Measurements from ENCODE around the gene GLT1D1. TPM values are rescaled to one million over a fixed set of nuclear protein-coding genes. Genes with fewer than 3 reads are reported as not detected.

GLT1D1 gene
- total RNA-seq, 1 donor from 2014 or later, result 4.1 TPM

DNA sequence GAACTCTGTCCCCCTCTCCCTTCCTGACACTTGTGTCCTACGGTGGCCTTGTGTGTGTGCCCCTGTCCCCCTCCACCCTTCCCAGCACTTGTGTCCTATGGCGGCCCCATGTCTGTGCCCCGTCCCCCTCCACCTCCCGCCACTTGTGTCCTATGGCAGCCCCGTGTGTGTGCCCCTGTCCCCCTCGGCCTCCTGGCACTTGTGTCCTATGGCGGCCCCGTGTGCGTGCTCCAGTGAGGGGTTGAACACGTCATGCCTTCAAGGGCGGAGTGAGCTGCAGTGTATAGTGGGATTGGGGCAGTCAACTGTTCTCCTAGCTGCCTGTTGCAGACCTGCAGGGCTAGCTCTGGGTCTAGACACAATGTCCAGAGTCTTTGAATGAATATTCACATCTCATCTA lies 108.7 kb downstream of the GLT1D1 start:
- DNase-seq (ENCODE audit: low spot score), result peak; percentile 24

DNA sequence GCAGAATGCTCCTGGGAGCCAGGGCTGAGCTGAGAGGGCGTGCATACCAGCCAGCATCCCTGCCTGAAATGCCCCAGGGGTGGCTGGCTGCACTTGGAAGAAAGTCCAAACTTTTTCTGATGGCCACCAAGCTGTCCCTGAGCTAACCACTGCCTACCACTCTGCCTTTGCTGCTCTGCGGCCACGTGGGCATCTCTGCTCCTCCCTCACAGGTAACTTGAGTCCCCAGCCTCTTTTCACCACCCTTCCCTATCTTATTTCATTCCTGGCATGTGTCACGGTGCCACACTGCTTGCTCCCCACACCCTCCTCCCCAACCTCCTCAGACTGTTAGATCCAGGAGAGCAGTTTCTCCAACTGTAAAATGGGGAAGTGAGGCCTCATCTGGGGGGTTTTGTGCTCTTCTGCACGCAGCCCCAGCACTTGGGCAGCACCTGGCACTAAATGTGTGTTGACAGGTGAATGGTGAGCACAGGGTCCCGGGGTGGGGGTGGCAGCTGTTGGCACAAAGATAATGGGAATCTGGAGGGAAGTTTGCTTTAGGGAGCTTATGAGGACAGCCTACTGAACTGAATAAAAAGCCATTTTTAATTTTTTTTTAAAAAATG lies 113.0 kb downstream of the GLT1D1 start:
- peak; percentile 72 for DNase-seq (ENCODE audit: low spot score)

DNA sequence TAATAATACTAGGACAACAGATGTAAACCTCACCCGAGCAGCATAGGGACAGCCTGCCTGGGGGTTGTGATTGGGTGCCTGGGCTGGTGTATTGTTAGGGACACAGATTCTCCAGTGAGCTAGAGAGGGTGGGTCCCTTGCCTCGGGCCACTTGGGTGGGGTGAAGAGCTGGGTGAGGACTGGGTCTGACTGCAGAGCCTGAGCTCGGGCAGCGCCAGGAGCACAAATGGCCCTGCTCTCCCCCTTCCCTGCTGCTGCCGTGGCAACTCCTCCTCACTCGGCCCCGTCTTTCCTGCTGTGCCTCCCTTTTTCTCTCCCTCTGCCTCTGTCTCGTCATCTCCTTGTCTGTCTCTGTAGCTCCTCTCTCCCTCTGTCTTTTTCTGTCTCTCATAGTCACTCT lies 115.4 kb downstream of the GLT1D1 start:
- no peak for DNase-seq (ENCODE audit: low spot score)

DNA sequence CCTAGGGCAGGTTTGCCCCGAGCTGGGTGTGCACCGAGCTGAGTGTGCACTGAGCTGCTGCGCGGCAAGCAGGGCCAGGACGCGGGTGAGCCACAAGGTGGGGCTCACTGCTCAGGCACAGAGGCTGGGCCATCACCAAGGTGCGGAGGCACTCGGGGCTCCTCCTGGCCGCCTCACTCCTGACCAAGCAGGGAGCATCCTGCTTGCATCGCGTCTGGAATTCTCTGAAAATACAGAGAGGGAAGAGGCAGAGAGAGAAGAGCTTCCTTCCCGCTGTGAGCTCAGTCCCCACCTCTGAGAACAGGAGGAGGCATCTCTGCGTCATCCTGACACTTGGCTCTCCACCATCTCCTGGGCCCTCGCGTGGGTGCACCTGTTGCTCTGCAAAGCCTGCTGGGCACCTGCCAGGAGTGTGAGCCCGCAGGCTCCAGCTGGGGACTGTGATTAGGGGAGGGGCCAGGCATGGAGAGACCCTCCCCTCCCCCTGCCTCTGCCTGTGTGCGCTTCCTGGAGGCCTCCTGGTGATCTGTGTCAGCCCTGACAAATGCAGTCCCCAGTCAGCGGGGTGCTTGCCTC lies 116.3 kb downstream of the GLT1D1 start:
- DNase-seq (ENCODE audit: low spot score), result no peak

DNA sequence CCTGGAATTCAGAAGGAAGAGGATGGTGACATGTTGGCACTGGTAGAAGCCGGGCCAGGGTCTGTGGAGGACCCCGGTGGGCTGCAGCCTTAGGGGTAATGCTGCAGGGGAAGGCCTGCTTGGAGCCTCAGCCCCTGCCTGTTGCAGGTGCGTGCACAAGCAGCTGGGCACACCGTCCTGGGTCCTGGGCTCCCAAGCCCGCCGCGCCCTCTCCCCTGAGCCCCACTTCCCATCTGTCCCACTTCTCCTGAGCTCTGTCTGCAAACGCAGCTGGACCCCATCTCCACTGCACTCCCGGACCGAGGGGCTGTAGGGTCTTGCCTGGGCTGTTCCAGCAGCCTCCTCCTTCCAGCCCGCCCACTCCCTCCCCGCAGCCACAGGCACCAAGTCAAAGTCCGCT lies 116.8 kb downstream of the GLT1D1 start:
- DNase-seq (ENCODE audit: low spot score), result no peak

DNA sequence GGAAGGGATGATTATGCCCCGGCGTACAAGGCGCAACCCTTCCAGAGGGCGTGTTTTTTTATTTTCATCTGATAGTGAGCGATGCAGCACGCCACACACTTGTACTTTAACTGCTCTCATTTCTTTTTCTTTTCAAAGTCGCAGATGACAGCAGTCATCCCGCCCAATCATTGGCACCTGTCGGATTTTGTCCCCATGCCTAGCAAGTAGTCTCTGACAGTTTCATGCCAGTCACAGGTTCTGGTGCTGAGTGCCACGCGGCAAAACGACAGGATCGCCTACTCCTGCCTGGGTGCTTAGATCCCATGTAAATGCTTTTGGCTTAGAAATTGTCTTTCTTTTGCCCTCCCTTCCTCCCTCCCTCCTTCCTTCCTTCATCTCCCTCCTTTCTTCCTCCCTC lies 117.7 kb downstream of the GLT1D1 start:
- no peak for DNase-seq (ENCODE audit: low spot score)

DNA sequence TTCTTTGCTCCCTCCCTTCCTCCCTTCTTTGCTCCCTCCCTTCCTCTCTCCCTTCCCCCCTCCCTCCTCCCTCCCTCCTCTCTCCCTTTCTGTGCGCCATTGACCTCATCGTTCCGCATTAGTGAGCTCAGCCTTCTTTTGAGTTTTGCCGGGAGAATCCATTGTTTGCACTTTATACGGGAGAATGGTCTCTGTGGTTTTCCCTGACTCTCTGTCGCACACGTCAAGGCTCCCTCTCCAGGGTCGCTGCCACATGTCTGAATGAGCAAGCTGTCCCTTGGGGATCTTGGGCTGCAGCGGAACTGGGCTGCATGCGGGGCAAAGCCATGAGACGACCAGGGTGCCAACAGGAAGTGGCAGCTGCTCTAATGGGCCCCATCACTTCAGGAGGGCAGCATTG lies 118.5 kb downstream of the GLT1D1 start:
- no peak for DNase-seq (ENCODE audit: low spot score)

DNA sequence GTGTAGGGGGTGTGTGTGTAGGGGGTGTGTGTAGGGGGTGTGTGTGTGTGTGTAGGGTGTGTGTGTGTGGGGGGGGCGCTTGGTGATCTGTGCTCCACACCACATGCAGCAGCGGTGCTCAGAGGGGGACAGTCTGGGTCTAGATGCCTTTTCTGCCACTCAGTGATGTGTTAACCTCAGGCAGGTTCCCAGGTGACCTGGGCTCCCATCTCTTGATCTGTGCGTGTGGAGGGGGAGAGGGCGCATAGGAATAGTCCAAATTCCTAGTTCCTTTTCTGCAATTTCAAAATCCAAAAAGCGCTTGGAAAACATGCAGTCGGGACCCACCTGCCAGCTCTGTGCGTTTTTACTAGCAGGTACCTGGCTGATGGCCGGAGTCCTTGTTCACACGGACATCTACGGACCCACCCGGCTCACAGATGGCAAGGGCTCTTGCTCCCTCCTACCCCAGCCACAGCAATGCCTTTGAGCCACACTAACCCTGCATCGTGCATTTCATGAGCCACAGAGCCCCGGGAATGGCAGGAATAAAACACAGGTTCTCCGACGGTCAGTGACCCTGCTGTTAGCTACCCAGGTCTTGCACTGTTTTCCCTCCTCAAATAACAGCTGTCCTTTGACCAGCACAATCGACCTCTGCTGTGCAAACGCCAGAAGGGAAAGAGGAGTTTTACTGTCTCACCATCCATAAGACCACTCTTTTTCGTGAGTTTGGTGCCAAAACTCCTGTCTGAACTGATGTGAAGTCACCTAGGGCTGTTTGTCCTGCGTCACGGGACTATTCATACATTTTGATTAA lies 120.8 kb downstream of the GLT1D1 start:
- no peak for DNase-seq (ENCODE audit: low spot score)

DNA sequence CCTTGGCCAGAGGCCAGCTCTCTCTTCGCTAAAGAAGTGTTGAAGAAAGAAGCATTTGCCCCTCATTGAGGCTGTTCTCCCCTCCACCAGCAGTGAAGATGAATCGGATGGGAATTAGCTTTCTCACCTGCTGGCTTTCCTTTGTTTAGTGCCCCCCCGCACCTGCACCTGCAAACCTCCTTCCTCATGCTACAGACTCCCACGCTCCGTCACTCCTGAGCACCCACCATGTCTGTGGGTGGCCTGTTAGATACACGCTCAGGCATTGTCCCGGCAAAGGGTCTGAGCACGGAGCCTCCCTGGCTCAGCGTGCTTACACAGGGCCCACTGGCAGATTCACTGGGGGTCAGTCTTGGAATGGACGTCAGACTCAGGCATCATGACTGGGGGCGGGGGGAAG lies 121.6 kb downstream of the GLT1D1 start:
- DNase-seq (ENCODE audit: low spot score), result no peak

DNA sequence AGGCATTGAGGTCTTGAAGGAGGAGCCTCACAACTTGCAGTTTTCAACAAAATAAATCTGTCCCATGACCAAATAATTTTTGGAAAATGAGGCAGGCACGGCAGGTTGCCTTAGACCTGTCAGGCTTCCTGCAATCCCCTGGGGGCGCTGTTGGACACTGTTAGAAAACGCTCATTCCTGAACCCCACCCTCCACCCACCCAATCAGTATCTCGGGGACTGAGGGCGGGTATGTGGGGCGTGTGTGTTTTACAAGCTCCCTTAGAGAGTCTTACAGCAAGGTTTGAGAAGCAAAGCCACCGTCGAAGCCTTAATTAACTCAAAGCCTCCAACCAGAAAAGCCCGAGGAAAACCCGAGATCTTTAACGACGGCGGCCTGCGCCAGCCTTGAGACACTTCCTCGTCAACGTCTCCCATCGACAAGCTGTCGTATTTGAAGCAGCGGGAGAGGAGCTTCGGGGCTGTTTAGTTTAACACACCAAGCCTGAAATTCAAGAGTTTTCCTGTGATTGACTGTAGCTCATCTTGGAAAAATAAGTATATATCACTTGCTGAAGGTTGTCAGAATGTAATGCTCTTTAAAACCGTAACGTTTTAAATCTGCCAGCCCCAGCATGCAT lies 123.0 kb downstream of the GLT1D1 start:
- DNase-seq (ENCODE audit: low spot score), result no peak

DNA sequence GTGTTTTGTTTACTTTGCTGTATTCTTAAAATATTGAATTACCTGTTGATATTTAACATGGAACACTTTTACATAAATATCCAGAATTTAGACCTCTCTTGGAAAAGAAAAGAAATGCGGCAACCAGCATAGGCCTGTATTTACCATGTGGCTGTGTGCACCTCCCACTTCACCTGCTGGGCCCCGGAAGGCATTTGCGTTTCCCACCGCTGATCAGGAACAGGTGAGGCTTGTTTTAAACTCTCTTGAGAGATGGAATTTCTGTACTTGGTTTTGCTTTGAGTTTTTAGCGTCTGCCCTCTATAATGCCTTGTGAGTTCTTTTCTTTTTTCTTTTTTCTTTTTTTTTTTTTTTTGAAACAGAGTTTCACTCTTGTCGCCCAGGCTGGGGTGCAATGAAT lies 124.2 kb downstream of the GLT1D1 start:
- no peak for DNase-seq (ENCODE audit: low spot score)

DNA sequence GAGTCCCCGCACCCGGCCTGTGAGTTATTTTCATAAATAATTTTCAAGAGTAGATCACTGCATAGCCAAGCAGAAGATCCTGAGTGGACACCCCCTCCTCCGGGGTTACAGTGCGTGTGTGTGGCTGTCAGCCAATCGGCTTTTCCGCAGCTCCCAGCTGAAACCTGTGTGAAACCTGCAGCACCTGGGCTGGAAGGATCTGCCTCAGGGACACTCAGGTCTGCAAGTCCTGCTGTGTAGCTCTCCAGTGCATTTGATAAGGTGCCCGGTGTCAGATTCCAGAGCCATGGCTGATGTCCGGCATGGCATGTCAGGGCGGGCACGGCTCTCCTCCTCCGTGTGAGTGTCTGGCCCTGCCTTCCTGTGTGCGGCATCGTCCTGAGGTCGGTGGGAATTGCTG lies 124.8 kb downstream of the GLT1D1 start:
- DNase-seq (ENCODE audit: low spot score), result no peak

DNA sequence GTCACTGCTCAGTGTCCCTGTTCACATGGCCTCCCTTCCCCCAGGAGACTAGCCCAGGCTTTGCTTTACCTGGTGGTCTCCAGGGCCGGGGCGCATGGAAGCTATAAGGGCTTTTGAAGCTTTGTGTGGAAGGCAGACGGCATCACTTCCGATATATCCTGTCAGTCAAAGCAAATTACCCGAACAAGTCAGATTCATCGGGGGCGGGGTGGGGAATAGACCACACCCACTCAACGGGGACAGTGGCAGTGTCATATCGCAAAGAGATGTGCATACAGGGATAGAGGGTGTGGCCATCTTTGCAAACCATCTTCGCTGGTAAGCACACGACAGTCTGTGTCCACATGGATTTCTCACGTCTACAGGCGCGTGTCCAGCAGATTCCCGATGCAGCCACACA lies 127.3 kb downstream of the GLT1D1 start:
- no peak for DNase-seq (ENCODE audit: low spot score)

DNA sequence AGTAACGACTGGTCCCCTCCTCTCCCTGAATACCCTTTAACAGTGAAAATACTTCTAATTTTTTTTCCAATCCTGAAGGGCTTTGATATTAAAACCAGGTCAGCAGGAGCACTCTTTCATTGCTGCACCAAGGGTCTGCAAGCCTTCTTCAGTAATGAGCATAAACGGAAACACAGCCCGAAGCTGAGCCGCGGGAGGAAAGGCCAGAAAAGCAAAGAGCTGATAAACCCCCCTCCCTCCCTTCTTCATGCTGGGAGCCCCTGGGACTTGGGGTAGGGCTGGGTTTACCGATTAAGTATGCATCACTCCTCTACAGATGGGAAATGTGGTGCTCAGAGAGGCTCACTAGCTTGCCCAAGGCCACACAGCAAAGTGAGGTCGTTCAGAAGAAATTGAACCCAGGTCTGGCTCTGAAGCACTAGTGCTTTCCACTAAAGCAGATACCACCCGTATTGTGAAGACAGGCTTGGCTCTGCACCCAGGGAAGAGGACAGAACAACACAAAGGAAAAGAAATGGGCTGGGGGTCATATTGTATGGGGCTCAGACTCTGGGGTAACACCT lies 128.8 kb downstream of the GLT1D1 start:
- DNase-seq (ENCODE audit: low spot score), result no peak

DNA sequence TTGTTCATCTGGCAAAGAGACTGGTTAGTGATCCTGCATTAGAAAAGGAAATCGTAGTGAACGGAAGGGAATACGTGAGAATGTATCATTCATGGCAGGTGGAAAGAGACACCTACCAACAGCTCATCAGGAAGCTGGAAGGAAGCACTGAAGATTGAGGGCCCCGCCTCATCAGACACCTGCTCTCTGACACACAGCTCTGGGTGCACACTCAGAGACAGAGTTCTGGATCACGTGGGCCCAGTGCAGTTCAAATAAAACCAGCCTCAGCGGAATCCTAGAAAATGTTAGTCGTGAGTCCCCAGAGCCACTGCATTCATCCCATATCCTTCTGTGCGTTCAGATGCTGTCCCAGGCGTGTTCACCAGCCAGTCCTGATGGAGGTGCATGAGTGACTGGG lies 129.7 kb downstream of the GLT1D1 start:
- no peak for DNase-seq (ENCODE audit: low spot score)

DNA sequence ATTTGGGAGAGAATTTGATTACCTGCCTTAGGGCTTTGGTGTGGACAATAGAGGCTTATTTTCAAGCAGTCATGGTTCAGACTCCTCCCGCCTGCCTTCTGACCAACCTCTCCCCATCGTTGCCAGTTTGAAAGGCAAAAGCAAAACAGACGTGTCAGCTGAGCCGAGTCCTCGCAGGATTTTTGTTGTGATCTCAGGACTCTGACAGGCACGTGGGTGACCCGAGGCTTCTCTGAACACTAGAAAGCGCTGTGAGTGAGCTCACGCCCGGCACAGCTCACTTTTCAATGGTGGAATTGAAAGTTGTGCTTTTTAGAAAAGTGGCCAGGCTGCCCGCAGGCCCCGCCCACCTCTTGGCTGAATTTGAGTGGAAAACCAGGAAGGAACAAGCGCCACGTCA lies 130.1 kb downstream of the GLT1D1 start:
- DNase-seq (ENCODE audit: low spot score), result no peak

DNA sequence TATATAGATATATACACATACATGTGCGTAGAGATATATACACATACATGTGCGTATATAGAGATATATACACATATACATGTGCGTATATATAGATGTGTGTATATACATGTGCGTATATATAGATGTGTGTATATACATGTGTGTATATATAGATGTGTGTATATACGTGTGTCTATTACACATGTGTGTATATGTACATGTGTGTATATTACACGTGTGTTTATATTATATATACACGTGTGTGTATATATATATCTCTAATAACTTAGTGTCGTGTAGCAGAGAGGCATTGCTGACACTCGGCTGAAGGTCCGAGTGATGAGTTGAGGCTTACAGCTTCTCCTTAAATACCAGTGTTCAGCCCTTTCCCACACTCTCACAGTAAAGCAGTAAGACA lies 133.7 kb downstream of the GLT1D1 start:
- DNase-seq (ENCODE audit: low spot score), result no peak

DNA sequence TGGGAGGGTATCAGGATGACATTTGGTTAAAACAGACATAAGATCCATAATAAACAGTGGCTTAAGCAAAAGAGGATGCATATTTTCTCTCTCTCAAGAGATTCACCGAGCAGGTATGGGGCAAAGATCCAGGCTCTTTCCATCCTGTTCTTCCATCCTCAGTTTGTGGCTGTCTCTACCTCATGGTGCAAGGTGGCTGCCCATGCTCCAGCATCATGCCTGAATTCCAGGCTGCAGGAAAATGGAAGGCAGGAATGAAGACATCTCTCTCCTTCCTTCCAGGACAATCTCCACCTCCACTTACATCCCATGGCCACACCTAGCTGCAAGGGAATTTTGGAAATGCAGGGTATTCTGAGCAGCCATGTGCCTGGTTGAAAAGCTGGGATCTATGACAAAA lies 136.0 kb downstream of the GLT1D1 start:
- DNase-seq (ENCODE audit: low spot score), result no peak

DNA sequence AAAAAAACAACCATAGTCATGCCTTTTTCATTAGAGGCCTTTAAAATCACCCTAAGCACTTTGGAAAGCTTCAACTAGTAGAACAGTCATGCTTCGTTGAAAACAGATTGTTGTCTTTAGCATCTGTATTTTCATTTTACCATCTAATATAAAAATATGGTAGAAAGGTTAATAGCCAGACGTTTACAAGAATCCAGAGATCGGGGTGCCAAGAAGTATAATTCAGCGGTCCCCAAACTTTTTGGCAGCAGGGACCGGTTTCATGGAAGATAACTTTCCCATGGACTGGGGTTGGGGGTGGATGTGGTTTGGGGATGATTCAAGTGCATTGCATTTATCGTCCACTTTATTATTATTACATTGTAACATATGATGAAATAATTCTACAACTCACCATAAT lies 138.4 kb downstream of the GLT1D1 start:
- no peak for DNase-seq (ENCODE audit: low spot score)

DNA sequence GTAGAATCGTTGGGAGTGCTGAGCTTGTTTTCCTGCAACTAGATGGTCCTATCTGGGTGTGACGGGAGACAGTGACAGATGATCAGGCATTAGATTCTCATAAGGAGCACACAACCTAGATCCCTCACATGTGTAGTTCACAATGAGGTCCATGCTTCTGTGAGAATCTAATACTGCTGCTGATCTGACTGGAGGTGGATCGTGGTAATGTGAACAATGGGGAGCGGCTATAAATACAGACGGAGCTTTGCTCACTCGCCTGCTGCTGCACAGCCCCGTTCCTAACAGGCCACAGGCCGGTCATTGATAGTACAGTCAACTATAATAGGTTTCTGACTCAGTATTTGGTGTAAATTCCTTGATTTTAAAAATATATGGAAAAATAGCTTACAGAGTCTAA lies 138.8 kb downstream of the GLT1D1 start:
- DNase-seq (ENCODE audit: low spot score), result no peak

DNA sequence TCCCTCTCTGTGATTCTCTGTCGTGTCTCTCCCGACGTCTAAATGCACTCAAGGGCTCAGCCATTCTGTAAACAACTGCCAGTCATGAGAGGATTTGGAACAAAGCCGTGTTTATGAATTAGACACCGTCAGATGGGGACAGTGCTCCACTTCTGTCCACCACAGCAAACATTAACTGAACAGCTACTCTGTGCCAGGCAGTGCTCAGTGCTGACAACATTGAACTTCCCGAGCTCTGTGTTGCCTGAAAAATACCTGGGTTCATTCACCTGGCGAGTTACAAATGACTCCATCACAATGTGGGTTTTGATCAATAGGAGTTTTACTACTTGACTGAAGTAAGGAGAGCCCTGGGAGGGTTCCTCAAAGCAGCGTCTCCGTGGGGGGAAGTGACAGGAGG lies 139.3 kb downstream of the GLT1D1 start:
- DNase-seq (ENCODE audit: low spot score), result no peak

DNA sequence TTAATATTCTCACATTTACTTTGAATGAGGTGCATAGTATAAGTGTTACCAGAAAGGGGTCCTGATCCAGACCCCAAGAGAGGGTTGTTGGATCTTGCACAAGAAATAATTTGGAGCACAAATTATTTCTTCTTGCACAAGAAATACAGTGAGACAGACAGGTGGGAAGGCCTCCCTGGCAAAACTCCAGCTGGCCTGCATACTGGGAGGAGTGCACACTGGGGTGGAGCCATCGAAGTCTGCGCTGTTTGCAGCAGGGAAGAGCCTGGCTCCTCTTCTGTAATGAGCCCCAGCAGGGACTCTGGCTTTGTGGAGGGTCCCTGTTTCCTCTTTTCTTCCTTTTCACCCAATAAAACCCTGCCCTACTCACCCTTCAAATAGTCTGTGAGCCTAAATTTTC lies 141.6 kb downstream of the GLT1D1 start:
- no peak for DNase-seq (ENCODE audit: low spot score)

Measured in mesenteric fat pad (tissue), 1 donor.